Stimulated activated CD8-positive, alpha-beta memory T cell treated with anti-CD3 and anti-CD28 coated beads, Interleukin-7, amount 100 ng/mL, for 4 hours (primary cell): Measurements from ENCODE around the gene NOSIP.

Experiments used
- DNase-seq, 2 donors: peaks; one replicate each; pipeline ENCODE4 v3.0.0-alpha.2; 2020; ENCODE audit warnings: low read depth in 2 of 2

The NOSIP gene

DNA sequence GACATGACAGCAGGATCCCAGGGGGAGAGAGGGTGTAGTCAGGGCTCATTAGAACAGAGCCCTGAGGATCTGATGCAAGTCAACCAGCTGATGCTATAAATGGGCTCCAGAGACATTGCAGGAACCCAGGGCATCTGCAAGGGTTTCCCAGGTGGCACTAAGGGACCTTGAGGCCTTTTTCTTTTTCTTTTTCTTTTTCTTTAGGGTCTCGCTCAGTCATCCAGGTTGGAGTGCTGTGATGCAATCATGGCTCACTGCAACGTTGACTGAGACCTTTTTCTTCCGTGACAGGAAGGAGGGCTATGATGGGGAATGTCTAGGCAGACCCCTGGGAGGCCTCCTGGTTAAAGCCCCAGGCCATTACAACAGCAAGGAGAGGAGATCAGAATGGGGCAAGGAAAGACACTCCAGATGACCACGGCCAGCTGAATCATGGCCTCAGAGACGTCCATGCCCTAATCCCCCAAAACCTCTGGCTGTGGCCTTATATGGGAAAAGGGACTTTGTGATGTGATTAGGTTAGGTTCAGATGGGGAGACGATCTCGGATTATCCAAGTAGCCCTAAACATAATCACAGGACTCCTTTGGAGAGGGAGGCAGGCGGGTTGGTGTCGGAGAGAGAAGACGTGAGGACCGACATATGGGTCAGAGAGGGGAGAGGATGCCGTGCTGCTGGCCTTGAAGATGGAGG is 72.4 kb downstream of the NOSIP start:
- no peak for DNase-seq

DNA sequence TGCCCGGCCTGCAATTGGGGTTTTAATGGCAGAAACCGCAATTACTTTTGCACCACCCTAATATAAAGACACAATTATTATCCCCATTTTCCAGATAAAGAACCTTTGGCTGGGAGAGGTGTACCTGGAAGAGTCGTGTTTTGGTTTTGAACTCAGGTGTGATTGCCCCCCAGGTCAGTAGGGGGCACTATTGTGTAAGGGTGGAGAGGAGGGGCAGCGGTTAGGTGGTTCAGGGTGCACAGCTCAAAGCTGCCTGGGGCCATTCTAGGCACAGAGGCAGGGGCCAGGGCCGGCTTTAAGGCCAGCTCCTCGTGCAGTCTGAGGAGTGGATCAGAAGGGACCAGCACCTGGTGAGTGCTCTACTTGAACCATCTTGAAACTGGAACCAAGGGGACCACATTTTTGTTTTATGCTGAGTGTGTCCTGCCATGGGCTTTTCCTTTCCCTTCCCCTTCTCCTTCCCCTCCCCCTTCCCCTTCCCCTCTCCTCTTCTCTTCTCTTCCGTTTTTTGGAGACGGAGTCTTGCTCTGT is 73.7 kb downstream of the NOSIP start:
- DNase-seq = no peak
